Stimulated activated CD4-positive, alpha-beta T cell treated with anti-CD3 and anti-CD28 coated beads, Interleukin-4, amount 100 ng/mL, for 48 hours (primary cell): ENCODE measurements around the gene LILRA1.
"Not testable (repeated sequence)": the region's sequence is repeated elsewhere in the genome, so short reads cannot be mapped to it uniquely, and the experiment has no call there.

Experiments
- DNase-seq, 2 donors: peaks; one replicate each; pipeline ENCODE4 v3.0.0-alpha.2; 2020; ENCODE audit warnings: low read depth in 2 of 2

LILRA1 gene

GRCh38 chr19:54577334-54577733, 16.1 kb upstream of the LILRA1 start:
- no peak for DNase-seq

- DNase-seq, result not testable (repeated sequence)
Measured at GRCh38 chr19:54578268-54578667, 15.2 kb upstream of the LILRA1 start.

DNA sequence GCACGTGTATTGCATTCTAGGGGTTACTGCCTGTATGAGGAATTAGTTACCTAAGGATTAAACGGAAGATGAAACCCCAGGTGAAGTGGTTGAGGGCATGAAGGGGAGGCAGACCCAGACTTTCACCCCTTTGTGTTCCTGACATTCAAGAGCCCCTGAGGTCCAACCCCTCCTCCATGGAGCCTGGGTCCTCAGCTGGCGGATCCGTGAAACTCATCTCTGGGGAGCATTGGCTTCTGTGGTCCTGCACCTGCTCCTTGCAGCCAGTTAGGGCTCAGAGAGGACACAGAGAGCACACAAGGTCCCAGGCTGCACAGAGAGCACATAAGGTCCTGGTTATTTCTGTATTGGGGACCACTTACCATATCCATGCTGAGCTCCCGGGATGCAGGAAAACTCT, 7.0 kb upstream of the LILRA1 start:
- DNase-seq, result no peak

DNA sequence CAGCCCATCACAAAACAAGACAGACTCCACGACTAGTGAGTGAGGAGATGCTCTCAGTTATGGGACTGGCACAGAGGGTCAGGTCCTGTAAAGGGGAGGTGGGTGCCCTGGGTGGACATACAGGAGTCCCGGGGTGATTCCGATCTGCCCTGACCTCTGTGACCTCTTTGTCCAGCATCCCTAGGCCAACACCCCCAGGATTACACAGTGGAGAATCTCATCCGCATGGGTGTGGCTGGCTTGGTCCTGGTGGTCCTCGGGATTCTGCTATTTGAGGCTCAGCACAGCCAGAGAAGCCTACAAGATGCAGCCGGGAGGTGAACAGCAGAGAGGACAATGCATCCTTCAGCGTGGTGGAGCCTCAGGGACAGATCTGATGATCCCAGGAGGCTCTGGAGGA, 6.4 kb upstream of the LILRA1 start:
- DNase-seq, result no peak

DNA sequence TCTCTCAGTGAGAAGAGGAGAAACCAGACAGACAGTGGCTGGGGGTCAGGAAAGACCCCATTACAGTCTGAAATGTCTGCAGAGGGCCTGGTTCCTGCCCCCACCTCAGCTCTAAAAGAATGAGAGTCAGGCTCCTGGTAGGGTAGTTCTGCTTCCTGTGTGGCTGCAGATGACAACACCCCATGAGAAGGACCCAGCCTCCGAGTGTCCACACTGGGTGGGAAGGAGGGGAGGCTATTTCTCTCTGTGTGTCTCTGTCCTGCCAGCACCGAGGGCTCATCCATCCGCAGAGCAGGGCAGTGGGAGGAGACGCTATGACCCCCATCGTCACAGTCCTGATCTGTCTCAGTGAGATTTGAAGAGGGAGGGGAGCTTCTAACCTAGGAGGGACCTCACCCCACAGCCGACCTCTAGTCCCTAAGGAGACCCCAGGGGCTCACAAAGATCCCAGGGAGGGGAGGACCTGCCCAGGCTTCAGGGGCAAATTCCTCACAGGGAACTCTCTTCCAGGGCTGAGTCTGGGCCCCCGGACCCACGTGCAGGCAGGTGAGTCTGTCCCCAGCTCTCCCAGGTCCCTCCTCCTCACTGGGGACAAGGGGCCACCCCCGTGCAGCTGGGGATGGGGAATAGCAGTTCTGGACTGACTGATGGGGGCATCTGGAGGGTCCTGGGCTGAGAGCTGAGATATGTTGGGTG, 647 bp downstream of the LILRA1 start:
- not testable (repeated sequence) for DNase-seq

- no peak for DNase-seq
Measured at GRCh38 chr19:54594737-54595136, 1.3 kb downstream of the LILRA1 start.

DNA sequence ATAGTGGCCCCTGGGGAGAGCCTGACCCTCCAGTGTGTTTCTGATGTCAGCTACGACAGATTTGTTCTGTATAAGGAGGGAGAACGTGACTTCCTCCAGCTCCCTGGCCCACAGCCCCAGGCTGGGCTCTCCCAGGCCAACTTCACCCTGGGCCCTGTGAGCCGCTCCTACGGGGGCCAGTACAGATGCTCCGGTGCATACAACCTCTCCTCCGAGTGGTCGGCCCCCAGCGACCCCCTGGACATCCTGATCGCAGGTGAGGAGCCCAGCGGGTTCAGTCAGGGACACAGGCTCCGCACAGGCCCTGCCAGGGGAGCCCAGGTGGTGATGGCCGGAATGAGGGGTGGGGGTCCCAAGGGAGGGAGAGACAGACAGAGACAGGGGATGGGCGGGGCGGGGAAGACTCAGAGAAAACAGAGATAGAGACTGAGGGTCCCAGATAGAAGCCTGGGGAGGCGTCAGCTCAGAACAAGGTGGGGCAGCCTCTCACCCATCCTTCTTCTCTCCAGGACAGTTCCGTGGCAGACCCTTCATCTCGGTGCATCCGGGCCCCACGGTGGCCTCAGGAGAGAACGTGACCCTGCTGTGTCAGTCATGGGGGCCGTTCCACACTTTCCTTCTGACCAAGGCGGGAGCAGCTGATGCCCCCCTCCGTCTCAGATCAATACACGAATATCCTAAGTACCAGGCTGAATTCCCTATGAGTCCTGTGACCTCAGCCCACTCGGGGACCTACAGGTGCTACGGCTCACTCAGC, 2.4 kb downstream of the LILRA1 start:
- not testable (repeated sequence) for DNase-seq

- DNase-seq, result no peak
Measured at GRCh38 chr19:54600212-54600611, 6.8 kb downstream of the LILRA1 start.

DNA sequence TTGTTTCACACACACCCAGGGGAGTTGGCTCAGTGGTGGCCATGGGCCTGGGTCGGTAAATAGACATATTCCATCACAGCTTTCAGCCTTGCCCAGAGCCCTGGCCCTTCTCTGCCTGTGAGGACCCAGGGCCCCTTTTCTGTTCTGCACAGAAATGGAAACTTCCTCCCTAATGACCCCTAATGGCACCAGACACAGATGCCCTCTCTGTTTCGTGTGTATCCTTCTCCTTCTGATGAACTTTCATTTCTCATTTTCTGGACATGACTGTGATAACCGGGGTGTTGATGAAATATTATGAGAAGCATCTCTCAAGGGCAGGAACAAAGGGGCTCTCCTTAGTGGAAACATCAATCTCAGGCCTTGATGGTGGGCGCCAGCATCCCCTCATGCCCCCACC, 12.8 kb downstream of the LILRA1 start:
- DNase-seq, result no peak

- DNase-seq, result no peak
Measured at GRCh38 chr19:54606891-54607784, 13.7 kb downstream of the LILRA1 start.

GRCh38 chr19:54607785-54608150, 14.3 kb downstream of the LILRA1 start:
- DNase-seq, result no peak

DNA sequence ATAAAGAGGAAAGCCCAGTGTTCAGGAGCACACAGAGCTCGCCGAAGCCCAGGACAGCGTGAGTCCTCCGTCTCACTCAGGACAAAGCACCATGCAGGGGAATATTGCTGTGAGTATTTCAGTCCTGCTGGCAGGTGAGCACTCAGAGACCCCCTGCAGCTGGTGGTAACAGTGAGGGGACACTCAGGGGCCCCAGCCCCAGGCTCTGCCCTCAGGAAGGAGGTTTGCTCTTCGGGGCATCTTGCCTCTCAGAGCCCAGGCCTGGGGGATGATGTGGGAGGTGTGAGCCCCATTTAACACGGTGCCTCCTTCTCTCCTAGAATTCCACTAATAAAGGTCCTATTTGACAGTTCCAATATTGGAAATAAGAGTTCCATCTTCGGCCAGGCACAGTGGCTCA, 14.8 kb downstream of the LILRA1 start:
- no peak for DNase-seq

- DNase-seq, result no peak
Measured at GRCh38 chr19:54608792-54609191, 15.4 kb downstream of the LILRA1 start.

DNA sequence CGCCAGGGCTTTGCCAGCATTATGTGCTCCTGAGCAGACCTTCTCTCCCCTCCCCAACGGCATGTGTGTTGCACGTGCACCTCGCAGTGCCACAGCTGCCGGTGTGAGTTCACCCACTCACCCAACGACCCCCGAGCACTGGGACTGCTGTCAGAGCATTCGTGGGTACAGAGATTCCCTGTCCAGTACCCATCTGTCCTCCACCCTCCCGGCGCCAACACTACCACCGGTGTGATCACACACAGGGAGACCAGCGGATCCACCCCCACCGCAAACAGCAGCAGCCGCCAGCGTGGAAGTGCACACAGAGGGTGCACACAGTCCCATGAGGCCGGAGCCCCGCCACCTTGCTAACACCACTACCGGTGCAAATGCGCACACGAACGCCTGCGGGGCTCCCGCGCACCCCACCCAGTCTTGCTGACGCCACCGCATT, 15.9 kb downstream of the LILRA1 start:
- no peak for DNase-seq

DNA sequence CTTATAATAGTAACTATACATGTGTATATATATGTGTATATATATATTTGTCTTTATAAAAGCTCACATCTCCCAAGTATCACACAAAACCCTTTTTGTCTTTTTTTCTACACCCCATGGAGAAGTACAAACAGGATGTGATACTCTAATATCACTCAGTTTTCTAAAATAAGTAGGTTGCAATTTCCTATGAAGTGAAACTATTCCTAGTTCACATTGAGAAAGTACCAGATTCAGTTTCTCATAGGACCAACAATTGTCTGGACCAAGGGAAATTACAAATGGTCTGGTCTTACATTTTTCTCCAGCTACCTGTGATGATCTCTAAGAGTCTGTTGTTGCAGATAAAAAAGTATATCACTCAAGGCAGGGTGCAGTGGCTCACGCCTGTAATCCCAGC, 19.0 kb downstream of the LILRA1 start:
- no peak for DNase-seq

DNA sequence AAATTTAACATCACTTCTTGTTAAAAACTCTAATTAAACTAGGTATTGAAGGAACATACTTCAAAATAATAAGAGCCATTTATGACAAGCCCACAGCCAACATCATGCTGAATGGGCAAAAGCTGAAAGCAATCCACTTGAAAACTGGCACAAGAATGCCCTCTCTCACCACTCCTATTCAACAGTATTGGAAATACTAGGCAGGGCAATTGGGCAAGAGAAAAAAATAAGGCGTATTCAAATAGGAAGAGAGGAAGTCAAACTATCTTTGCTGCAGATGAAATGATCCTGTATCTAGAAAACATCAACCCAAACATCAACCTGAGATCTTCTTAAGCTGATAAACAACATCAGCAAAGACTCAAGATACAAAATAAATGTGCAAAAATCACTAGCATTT, 21.3 kb downstream of the LILRA1 start:
- DNase-seq, result no peak

DNA sequence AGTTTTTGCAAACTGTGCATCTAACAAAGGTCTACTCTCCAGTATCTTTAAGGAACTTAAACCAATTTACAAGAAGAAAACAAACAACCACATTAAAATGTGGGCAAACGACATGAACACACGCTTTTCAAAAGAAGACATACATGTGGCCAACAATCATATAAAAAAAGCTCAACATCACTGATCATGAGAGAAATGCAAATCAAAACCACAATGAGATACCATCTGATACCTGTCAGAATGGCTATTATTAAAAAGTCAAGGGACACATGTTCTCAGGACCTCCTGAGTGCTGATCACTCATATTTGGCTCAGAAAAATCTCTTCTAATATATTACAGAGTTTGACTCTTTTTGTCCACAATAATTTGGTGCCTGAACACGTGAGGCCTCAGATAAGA, 22.6 kb downstream of the LILRA1 start:
- no peak for DNase-seq

DNA sequence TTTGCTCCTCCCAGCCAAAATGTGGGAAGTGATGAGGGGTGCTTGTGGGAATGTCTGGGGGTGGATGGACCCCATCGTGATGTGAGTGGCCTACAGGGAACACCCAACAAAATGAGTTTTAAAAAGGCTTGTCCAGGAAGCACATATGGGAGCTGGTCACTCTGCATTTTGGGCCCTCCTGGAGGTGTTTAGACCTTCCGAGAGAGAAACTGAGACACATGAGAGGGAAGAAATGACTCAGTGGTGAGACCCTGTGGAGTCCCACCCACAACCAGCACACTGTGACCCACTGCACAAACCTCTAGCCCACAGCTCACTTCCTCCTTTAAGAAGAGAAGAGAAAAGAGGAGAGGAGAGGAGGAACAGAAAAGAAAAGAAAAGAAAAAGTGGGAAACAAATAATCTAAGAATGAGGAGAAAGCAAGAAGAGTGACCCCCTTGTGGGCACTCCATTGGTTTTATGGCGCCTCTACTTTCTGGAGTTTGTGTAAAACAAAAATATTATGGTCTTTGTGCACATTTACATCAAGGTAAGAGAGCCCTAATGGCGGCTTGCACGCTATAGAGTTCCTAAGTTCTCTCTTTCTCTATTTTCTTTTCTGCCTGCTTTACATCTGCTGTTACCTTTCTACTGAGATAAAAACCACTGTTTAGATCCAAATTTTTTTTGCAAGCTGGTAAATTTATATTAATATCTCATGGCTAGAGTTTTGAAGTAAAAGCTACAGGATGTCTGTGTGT, 23.6 kb downstream of the LILRA1 start:
- DNase-seq, result no peak

- no peak for DNase-seq
Measured at GRCh38 chr19:54620464-54620863, 27.0 kb downstream of the LILRA1 start.

DNA sequence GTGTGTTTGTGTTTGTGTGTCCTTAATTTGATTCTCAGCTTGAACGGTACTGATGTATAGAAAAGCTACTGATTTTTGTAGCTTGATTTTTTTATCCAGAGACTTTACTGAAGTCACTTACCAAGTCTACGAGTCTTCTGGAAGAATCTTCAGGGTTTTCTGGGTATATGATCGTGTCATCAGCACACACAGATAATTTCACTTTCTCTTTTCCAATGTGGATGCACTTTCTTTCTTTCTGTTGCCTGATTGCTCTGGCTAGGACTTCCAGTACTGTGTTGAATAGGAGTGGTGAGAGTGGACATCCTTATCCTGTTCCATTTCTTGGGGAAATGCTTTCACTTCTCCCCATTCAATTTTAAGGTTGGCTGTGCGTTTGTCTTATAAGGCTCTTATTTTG, 29.0 kb downstream of the LILRA1 start:
- DNase-seq, result no peak

- DNase-seq, result not testable (repeated sequence)
Measured at GRCh38 chr19:54624234-54624633, 30.8 kb downstream of the LILRA1 start.
